ENCODE results near the gene GPR137B.

GPR137B gene

GRCh38 chr1:236204656-236205055, 62.3 kb downstream of the GPR137B start:
- DNase-seq, result no peak

GRCh38 chr1:236206548-236206947, 64.2 kb downstream of the GPR137B start:
- no peak for DNase-seq

- DNase-seq, result no peak
Observed at GRCh38 chr1:236207121-236207520, 64.8 kb downstream of the GPR137B start.

- DNase-seq, result no peak
Observed at GRCh38 chr1:236207569-236207968, 65.2 kb downstream of the GPR137B start.

GRCh38 chr1:236209185-236209584, 66.8 kb downstream of the GPR137B start:
- DNase-seq, result no peak

GRCh38 chr1:236209713-236210112, 67.4 kb downstream of the GPR137B start:
- DNase-seq, result no peak

- no peak for DNase-seq
Observed at GRCh38 chr1:236211815-236212214, 69.5 kb downstream of the GPR137B start.

- DNase-seq, result no peak
Observed at GRCh38 chr1:236213534-236213933, 71.2 kb downstream of the GPR137B start.

GRCh38 chr1:236214761-236215160, 72.4 kb downstream of the GPR137B start:
- DNase-seq, result no peak

- DNase-seq, result no peak
Observed at GRCh38 chr1:236220473-236220872, 78.1 kb downstream of the GPR137B start.

- no peak for DNase-seq
Observed at GRCh38 chr1:236222632-236223031, 80.3 kb downstream of the GPR137B start.

- no peak for DNase-seq
Observed at GRCh38 chr1:236228411-236228810, 86.1 kb downstream of the GPR137B start.

- DNase-seq, result no peak
Observed at GRCh38 chr1:236235116-236235515, 92.8 kb downstream of the GPR137B start.

GRCh38 chr1:236239092-236239585, 96.8 kb downstream of the GPR137B start:
- no peak for DNase-seq

- no peak for DNase-seq
Observed at GRCh38 chr1:236240675-236241074, 98.3 kb downstream of the GPR137B start.

- no peak for DNase-seq
Observed at GRCh38 chr1:236242568-236242967, 100.2 kb downstream of the GPR137B start.

GRCh38 chr1:236247286-236247685, 104.9 kb downstream of the GPR137B start:
- DNase-seq, result peak; percentile 6

- no peak for DNase-seq
Observed at GRCh38 chr1:236251587-236251986, 109.2 kb downstream of the GPR137B start.

- DNase-seq, result no peak
Observed at GRCh38 chr1:236253119-236253518, 110.8 kb downstream of the GPR137B start.

- DNase-seq, result no peak
Observed at GRCh38 chr1:236253918-236254637, 111.7 kb downstream of the GPR137B start.

- no peak for DNase-seq
Observed at GRCh38 chr1:236257216-236257615, 114.9 kb downstream of the GPR137B start.

GRCh38 chr1:236258114-236258622, 115.8 kb downstream of the GPR137B start:
- DNase-seq, result no peak

All from EL (cell line).